Upper lobe of left lung (tissue), 4 donors: Measurements from ENCODE around the gene WBP2.

Experiments
- POLR2A ChIP-seq, 4 donors: fragments of 450-650 bp; IDR thresholded peaks; one replicate each; pipeline ENCODE4 v1.5.1; 2016 to 2017; ENCODE audit warnings: antibody characterized with exemption in 4 of 4, mild to moderate bottlenecking in 2 of 4
- POLR2AphosphoS5 ChIP-seq, 2 donors: sonication (generic); formaldehyde crosslinking; IDR thresholded peaks; one replicate each; pipeline ENCODE4 v1.5.1; 2017; ENCODE audit warnings: antibody characterized with exemption in 2 of 2
- TF ChIP-seq, protein P1 (sequence below), 6 experiments: fragments of 450-650 bp in 4 of 6; fragments of 200-600 bp in 2 of 6; sonication (generic) in 2 of 6; IDR thresholded peaks; one replicate each; pipeline ENCODE4 v1.5.1; 2016 to 2019; ENCODE audit warnings: antibody characterized with exemption in 6 of 6

- TF ChIP-seq, protein P1, sequence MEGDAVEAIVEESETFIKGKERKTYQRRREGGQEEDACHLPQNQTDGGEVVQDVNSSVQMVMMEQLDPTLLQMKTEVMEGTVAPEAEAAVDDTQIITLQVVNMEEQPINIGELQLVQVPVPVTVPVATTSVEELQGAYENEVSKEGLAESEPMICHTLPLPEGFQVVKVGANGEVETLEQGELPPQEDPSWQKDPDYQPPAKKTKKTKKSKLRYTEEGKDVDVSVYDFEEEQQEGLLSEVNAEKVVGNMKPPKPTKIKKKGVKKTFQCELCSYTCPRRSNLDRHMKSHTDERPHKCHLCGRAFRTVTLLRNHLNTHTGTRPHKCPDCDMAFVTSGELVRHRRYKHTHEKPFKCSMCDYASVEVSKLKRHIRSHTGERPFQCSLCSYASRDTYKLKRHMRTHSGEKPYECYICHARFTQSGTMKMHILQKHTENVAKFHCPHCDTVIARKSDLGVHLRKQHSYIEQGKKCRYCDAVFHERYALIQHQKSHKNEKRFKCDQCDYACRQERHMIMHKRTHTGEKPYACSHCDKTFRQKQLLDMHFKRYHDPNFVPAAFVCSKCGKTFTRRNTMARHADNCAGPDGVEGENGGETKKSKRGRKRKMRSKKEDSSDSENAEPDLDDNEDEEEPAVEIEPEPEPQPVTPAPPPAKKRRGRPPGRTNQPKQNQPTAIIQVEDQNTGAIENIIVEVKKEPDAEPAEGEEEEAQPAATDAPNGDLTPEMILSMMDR (IDR thresholded peaks at IDR 0.05) = no peak
- TF ChIP-seq POLR2A (IDR thresholded peaks at IDR 0.05) (no peak), POLR2AphosphoS5 (IDR thresholded peaks at IDR 0.05) (no peak)
Observed at GRCh38 chr17:75849279-75849646, 5.9 kb downstream of the WBP2 start.
